Mammary epithelial cell (primary cell): ENCODE results near the gene SLC30A2.

Experiments
- EZH2 ChIP-seq: IDR thresholded peaks from 2 replicates; pipeline ENCODE4 v1.6.1; 2012; ENCODE audit warnings: low read length, inconsistent platforms, borderline replicate concordance
- TF ChIP-seq, protein P1 (sequence below), 2 donors: IDR thresholded peaks in 1 of 2; conservative IDR thresholded peaks in 1 of 2; 2 replicates each; pipeline ENCODE4 v1.5.1; 2011 to 2012; ENCODE audit warnings: inconsistent platforms in 2 of 2, low read length in 2 of 2, mild to moderate bottlenecking in 2 of 2, control low read depth in 1 of 2, low read depth in 1 of 2; ENCODE audit not compliant: insufficient read depth in 1 of 2; ENCODE audit errors: extremely low read depth in 1 of 2

GRCh38 chr1:26003756-26004155 is 42.2 kb downstream of the SLC30A2 start:
- TF ChIP-seq, protein P1, sequence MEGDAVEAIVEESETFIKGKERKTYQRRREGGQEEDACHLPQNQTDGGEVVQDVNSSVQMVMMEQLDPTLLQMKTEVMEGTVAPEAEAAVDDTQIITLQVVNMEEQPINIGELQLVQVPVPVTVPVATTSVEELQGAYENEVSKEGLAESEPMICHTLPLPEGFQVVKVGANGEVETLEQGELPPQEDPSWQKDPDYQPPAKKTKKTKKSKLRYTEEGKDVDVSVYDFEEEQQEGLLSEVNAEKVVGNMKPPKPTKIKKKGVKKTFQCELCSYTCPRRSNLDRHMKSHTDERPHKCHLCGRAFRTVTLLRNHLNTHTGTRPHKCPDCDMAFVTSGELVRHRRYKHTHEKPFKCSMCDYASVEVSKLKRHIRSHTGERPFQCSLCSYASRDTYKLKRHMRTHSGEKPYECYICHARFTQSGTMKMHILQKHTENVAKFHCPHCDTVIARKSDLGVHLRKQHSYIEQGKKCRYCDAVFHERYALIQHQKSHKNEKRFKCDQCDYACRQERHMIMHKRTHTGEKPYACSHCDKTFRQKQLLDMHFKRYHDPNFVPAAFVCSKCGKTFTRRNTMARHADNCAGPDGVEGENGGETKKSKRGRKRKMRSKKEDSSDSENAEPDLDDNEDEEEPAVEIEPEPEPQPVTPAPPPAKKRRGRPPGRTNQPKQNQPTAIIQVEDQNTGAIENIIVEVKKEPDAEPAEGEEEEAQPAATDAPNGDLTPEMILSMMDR (conservative IDR thresholded peaks at IDR 0.05 in 1 of 2, IDR thresholded peaks at IDR 0.05 in 1 of 2; ENCODE audit: extremely low read depth in 1 of 2, insufficient read depth in 1 of 2, low read depth in 1 of 2, low read length in 2 of 2), result no peak
- TF ChIP-seq EZH2, result no peak
